ENCODE measurements around the gene ARFGEF2. TPM values are rescaled to one million over a fixed set of nuclear protein-coding genes. Genes with fewer than 3 reads are reported as not detected.

Gene ARFGEF2
- total and polyA plus RNA-seq, 9 donors = 9.1 to 23.9 (median 18.5) TPM

DNA sequence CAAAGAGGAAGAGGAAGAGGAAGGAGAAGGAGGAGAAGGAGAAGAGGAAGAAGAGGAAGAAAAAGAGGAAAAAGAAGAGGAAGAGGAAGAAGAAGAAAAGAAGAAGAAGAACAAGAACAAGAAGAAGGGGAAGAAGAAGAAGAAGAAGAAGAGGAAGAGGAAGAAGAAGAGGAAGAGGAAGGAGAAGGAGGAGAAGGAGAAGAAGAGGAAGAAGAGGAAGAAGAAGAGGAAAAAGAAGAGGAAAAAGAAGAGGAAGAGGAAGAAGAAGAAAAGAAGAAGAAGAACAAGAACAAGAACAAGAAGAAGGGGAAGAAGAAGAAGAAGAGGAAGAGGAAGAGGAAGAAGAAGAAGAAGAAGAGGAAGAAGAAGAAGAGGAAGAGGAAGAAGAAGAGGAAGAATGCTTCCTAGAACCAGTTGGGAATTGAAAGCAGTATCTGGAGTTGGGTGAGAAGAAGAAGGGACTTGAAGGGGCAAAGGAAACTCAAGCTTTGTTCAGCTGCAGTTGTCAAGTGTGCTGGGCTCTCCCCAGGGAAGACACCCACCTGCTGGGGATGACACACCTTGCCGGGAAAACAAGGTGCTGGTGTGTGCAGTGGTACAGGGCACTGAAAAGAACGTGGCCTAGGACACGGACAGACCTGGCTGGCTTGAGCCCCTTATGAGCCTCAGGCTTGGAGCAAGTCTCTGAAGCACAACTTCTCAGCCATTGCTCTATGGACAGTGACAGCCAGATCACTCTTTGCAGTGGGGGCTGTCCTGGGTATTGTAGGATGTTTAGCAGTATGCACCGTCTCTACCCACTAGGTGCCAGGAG, 30.1 kb upstream of the ARFGEF2 start:
- Histone ChIP-seq H3K9me3 (peaks cover 0 to 2% of the 10 kb centered on the region in 2 donors), H3K4me1 (ENCODE audit: insufficient read depth) (no peaks in the 10 kb centered on the region), H3K36me3 (no peaks in the 10 kb centered on the region), H3K4me3 (no peak overlapping the region), H3K27me3 (no peaks in the 10 kb centered on the region), H3K27ac (no peak overlapping the region)
- WGBS, 3 donors = 78 to 83% (median 79%) methylated on average over 4 of the region's 4 CpGs
- DNase-seq = no peak
- no peak for TF ChIP-seq EP300 (IDR thresholded peaks at IDR 0.05)
- no peak for TF ChIP-seq POLR2A (IDR thresholded peaks at IDR 0.05)
- no peak for TF ChIP-seq CTCF (IDR thresholded peaks at IDR 0.05)
- intact Hi-C loops (cut with DNase I) = no loop called here

GRCh38 chr20:48892049-48892470, 29.5 kb upstream of the ARFGEF2 start:
- intact Hi-C loops (cut with DNase I) = no loop called here
- Histone ChIP-seq H3K27ac (no peak overlapping the region), H3K4me1 (ENCODE audit: insufficient read depth) (no peaks in the 10 kb centered on the region), H3K36me3 (no peaks in the 10 kb centered on the region), H3K4me3 (no peak overlapping the region), H3K9me3 (peaks cover 0 to 2% of the 10 kb centered on the region in 2 donors), H3K27me3 (no peaks in the 10 kb centered on the region)
- TF ChIP-seq POLR2A (IDR thresholded peaks at IDR 0.05) (no peak), EP300 (IDR thresholded peaks at IDR 0.05) (no peak), CTCF (IDR thresholded peaks at IDR 0.05) (no peak)
- WGBS, 3 donors = 70 to 77% (median 75%) methylated on average over 3 of the region's 3 CpGs
- no peak for DNase-seq

DNA sequence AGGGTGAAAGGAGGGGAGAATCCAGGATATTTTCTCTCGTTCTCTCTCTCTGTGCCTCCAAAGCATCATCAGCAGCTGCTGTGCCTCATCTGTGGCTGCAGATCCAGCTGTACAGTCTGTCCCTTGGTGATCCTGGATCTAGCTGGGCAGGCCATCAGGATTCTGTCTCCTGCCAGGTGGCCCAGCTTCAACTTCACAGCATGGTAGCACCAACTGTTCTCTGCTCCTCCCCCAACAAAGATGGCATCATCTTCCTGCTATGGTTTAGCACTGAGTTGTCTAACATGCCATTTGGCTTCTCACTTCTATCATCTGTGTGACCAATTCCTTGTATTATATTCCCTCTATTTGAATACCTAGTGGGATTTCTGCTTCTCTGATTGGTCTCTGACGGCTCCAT, 28.6 kb upstream of the ARFGEF2 start:
- H3K27ac ChIP-seq = no peak overlapping the region
- H3K36me3 ChIP-seq = no peaks in the 10 kb centered on the region
- H3K27me3 ChIP-seq = no peaks in the 10 kb centered on the region
- 60 to 75% (median 66%) methylated on average over 2 of the region's 2 CpGs for WGBS, 3 donors
- H3K9me3 ChIP-seq = peaks cover 0 to 2% of the 10 kb centered on the region in 2 donors
- TF ChIP-seq POLR2A (IDR thresholded peaks at IDR 0.05) (no peak), CTCF (IDR thresholded peaks at IDR 0.05) (no peak), EP300 (IDR thresholded peaks at IDR 0.05) (no peak)
- no peak overlapping the region for H3K4me3 ChIP-seq
- H3K4me1 ChIP-seq (ENCODE audit: insufficient read depth) = no peaks in the 10 kb centered on the region
- no peak for DNase-seq
- intact Hi-C loops (cut with DNase I) = no loop called here

DNA sequence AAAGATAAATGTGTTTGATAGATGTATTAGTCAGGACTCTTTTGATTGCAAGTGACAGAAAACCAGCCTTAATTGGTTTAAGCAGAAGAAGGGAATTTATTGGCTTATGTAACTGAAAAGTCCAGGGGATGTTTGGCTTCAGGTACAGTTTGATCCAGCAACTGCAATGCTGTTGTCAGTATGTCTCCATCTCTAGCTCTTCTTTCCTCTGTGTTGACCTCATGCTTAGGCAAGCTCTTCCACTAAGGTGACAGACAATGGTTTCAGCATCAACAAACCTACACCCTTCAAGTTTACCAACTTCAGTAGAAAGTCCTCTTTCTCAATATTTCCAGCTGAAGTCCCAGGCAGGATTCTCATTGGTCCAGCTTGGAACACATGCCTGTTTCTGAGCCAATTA, 28.1 kb upstream of the ARFGEF2 start:
- Histone ChIP-seq H3K4me1 (ENCODE audit: insufficient read depth) (no peaks in the 10 kb centered on the region), H3K27ac (no peak overlapping the region), H3K27me3 (no peaks in the 10 kb centered on the region), H3K9me3 (peaks cover 0 to 2% of the 10 kb centered on the region in 2 donors), H3K36me3 (no peaks in the 10 kb centered on the region), H3K4me3 (no peak overlapping the region)
- DNase-seq = no peak
- TF ChIP-seq POLR2A (IDR thresholded peaks at IDR 0.05) (no peak), EP300 (IDR thresholded peaks at IDR 0.05) (no peak), CTCF (IDR thresholded peaks at IDR 0.05) (no peak)
- intact Hi-C loops (cut with DNase I) = no loop called here

All from ovary (tissue), 9 donors.